IPS-15b (cell line): ENCODE measurements around the gene ATG16L1.

Source experiments
- H3K27me3 ChIP-seq: one replicate; pipeline ENCODE4 v1.6.1; 2013; ENCODE audit warnings: low read length; ENCODE audit not compliant: control insufficient read depth, insufficient read depth
- H3K36me3 ChIP-seq: one replicate; pipeline ENCODE4 v1.6.1; 2013; ENCODE audit warnings: low read length; ENCODE audit not compliant: control insufficient read depth, insufficient read depth
- H3K4me1 ChIP-seq: one replicate; pipeline ENCODE4 v1.6.1; 2013; ENCODE audit warnings: mild to moderate bottlenecking, low read length; ENCODE audit not compliant: control insufficient read depth, insufficient read depth
- H3K4me3 ChIP-seq: one replicate; pipeline ENCODE4 v1.5.1; 2013; ENCODE audit warnings: low read depth, low read length
- H3K9ac ChIP-seq: one replicate; pipeline ENCODE4 v1.6.1; 2013; ENCODE audit warnings: low read depth, mild to moderate bottlenecking, low read length
- H3K9me3 ChIP-seq: one replicate; pipeline ENCODE4 v1.6.1; 2013; ENCODE audit warnings: mild to moderate bottlenecking, low read length; ENCODE audit not compliant: control insufficient read depth, insufficient read depth

Gene ATG16L1

DNA sequence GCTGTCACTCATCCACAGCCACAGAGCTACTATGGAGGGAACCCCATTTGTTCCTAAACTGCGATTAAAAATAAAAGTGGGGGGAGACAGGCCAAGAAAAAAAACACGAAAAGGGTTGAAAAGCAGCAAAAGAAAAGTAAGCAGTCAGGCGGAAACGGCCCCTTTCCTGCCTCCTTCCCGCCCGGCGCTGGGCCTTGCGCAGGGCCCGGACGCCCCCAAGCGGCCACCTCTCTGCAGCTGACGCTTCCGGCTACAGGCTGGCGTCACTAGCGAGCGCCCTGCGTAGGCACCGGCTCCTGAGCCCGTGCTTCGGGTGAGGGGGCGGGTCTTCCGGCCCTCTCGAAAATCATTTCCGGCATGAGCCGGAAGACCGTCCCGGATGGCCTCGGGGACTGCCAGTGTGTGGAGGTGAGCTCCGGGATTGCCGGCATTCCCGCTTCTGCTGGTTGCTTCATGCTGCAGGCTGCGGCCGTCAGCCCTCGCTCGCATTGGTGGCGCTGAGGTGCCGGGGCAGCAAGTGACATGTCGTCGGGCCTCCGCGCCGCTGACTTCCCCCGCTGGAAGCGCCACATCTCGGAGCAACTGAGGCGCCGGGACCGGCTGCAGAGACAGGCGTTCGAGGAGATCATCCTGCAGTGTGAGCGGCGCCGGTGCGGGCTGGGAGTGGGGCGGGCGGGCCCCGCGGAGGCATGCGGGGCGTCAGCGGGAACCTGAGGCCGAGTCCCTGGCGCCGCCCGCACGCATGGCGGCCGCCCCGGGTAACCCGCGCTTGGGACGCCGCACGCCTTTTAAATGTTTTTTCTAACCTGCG is at the start of gene ATG16L1:
Gene ATG16L1, plus strand, starts transcription at position 368 of the 811 bp plus-strand sequence. Its CDS starts 155 bp downstream, at position 523.
- Histone ChIP-seq H3K27me3 (no peaks in the 10 kb centered on the region), H3K36me3 (no peaks in the 10 kb centered on the region), H3K4me1 (peaks cover 3% of the 10 kb centered on the region)

DNA sequence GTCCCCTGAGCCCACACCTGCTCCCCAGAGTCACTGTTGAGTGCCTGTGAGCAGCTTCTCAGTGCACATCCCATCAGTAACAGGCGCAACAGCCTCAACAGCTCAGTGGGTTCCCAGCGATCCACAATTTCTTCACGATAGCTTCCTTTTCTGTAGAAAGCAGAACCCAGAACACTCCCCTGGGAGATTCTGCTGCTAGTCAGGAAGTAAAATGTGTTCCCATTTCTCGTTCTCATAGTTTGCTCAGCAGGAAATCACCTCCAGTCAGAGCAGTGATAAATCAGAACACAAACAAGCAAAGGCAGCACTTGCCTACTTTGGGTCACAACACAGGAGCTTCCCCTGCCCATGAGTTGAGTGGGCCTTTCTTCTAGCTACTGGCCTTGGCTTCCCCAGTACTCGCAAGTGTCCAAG is 48.9 kb upstream of the ATG16L1 start:
- H3K9me3 ChIP-seq, result no peaks in the 10 kb centered on the region
- no peaks in the 10 kb centered on the region for H3K36me3 ChIP-seq
- no peaks in the 10 kb centered on the region for H3K27me3 ChIP-seq
- no peaks in the 10 kb centered on the region for H3K4me1 ChIP-seq
- H3K9ac ChIP-seq, result no peak overlapping the region
- H3K4me3 ChIP-seq, result no peak overlapping the region

More for the DNA sequence above, at the start of gene ATG16L1:
- Histone ChIP-seq H3K4me3 (peak within 1 kb of the TSS; percentile 94), H3K9ac (peak within 1 kb of the TSS; percentile 77), H3K9me3 (no peaks in the 10 kb centered on the region)

DNA sequence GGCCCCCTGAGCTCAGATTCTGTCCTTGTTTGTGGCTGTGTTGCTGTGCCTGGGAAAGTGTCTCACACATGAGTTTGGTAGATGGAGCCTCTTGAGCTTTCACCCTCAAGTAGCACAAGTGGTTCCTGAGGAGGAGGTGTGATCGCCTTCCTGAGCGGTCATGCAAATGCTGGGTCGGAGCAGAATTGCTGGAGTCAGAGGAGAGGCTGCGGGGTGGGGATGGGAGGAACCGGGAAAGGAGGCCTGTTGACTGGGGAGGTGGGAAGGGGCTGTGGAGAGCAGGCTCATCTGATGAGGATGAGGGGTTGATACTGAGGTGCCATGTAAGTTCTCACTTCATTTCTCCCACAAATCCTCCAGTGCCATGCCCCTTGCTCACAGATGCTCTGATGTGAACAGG is 48.4 kb upstream of the ATG16L1 start:
- Histone ChIP-seq H3K27me3 (no peaks in the 10 kb centered on the region), H3K36me3 (no peaks in the 10 kb centered on the region), H3K9ac (no peak overlapping the region), H3K9me3 (no peaks in the 10 kb centered on the region), H3K4me3 (no peak overlapping the region), H3K4me1 (no peaks in the 10 kb centered on the region)

DNA sequence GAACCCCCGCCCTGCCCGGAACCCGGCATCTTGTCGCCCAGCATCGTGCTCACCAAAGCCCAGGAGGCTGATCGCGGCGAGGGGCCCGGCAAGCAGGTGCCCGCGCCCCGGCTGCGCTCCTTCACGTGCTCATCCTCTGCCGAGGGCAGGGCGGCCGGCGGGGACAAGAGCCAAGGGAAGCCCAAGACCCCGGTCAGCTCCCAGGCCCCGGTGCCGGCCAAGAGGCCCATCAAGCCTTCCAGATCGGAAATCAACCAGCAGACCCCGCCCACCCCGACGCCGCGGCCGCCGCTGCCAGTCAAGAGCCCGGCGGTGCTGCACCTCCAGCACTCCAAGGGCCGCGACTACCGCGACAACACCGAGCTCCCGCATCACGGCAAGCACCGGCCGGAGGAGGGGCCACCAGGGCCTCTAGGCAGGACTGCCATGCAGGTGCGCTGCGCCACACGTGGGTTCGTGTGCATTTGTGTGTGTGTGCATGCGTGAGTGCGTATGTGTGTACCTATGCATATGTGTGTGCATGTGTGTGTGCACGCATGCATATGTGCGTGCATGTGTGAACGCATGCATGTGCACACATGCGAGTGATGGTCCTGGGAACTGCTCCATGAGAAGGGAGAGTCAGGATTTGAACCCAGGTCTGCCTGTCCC is 47.1 kb upstream of the ATG16L1 start:
- Histone ChIP-seq H3K4me1 (peaks cover 9% of the 10 kb centered on the region), H3K9me3 (no peaks in the 10 kb centered on the region), H3K36me3 (no peaks in the 10 kb centered on the region), H3K4me3 (no peak overlapping the region), H3K9ac (no peak overlapping the region), H3K27me3 (no peaks in the 10 kb centered on the region)

DNA sequence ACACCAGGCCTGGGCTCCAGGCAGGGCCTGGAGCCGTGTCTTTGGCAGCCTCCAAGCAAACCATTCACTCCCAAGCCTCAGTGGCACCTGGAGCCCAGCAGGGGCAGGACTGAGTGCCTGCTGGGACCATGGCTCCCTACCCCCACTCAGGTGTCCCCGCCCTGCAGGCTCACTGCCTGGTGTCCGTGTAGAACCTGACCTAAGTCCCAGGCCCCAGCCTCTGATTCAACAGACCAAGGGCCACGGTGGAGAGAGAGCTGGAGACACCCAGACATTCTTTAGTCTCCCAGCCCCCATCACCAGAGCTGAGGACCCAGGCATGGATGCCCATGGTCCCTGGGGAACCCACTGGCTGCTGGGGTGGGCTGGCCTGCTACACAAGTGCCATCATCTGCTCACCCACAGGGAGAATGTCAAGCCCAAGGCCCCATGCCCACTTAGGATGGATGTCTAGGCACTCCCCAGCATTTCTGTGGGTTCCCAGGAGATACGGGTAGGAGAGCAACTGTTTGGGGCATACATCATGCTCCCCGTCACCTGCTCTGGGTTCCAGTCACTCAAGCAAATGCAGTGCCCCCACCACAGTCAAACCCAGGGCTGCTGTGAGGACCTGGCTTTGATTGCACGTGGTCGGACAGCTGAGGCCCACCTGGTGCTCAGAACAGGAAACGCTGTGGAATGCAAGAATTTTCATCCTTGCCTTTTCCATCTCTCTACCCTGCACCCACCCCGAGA is 42.9 kb upstream of the ATG16L1 start:
- Histone ChIP-seq H3K4me3 (no peak overlapping the region), H3K9me3 (no peaks in the 10 kb centered on the region), H3K4me1 (peaks cover 16% of the 10 kb centered on the region), H3K36me3 (no peaks in the 10 kb centered on the region), H3K27me3 (no peaks in the 10 kb centered on the region), H3K9ac (no peak overlapping the region)

DNA sequence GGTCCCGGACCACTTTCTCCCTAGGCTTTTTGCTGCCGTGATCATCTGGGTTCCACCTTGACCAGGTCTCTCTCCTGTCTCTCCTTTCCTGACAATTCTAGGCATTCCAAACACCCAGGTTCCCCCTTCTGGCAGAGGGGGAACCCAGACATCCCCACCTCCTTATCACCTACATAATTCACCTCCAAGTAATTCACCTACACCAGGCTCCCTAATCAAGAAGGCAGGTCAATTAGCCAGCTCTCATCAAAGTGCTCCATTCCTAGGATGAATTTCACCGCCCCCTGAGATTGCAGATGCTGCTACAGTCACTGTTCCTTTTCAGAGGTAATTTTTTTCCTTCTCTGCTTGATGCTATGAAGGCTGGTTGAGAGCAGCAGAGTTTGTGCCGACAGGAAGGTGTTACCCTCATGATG is 42.3 kb upstream of the ATG16L1 start:
- Histone ChIP-seq H3K9ac (no peak overlapping the region), H3K4me1 (peaks cover 16% of the 10 kb centered on the region), H3K27me3 (no peaks in the 10 kb centered on the region)

DNA sequence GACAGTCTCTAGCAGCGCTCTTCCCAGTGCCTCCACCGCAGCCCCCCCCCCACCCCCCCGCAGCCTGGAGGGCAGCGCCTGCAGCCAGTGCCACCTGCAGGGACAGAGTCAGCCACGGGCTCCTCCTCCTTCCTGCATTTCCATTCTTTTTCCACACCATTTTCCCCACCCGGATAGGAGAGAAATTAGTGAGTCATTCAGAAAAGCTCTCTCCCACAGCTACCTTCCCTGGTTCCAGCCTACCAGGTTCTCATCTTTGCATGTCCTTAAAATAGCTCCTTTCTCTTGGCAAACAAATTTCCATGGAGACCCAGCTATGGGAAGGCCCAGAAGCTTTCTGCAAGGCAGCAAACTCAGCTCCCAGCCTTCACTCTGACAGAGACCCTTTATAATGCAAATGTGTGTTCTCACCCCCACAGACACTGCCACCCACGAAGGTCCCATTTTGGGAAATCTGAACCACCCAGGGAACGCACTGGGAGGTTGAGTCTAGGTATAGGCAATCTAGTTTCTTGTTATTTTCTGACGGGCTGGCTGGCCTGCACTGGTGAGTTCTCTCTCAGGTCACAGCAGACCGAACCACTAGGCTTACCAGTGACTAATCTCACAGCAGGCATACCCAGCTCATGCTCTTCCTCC is 41.8 kb upstream of the ATG16L1 start:
- Histone ChIP-seq H3K4me3 (no peak overlapping the region), H3K9me3 (no peaks in the 10 kb centered on the region), H3K4me1 (peaks cover 16% of the 10 kb centered on the region), H3K27me3 (no peaks in the 10 kb centered on the region), H3K9ac (no peak overlapping the region), H3K36me3 (no peaks in the 10 kb centered on the region)

More for the DNA sequence above, 42.3 kb upstream of the ATG16L1 start:
- H3K9me3 ChIP-seq, result no peaks in the 10 kb centered on the region
- H3K36me3 ChIP-seq, result no peaks in the 10 kb centered on the region
- no peak overlapping the region for H3K4me3 ChIP-seq

DNA sequence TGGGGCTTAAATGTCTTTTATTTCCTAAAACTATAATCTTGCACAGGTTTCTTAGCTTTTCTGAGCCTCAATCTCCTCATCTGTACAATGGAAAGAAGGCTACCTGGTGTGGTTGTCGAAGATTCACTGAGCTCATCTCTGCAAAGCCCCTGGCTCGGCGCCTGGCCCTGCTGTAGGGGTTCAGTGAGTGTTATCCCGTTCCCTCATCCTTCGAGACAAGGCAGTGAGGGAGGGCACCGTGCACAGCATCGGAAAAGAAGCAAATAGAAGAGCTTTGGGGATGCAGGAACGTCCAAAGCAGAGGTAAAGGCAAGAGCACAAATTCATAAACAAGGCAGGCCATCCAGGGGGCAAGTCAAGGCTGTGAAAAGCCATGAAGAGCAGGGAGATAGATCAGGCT is 41.2 kb upstream of the ATG16L1 start:
- Histone ChIP-seq H3K9me3 (no peaks in the 10 kb centered on the region), H3K27me3 (no peaks in the 10 kb centered on the region), H3K4me1 (peaks cover 16% of the 10 kb centered on the region), H3K36me3 (no peaks in the 10 kb centered on the region), H3K9ac (no peak overlapping the region), H3K4me3 (no peak overlapping the region)

DNA sequence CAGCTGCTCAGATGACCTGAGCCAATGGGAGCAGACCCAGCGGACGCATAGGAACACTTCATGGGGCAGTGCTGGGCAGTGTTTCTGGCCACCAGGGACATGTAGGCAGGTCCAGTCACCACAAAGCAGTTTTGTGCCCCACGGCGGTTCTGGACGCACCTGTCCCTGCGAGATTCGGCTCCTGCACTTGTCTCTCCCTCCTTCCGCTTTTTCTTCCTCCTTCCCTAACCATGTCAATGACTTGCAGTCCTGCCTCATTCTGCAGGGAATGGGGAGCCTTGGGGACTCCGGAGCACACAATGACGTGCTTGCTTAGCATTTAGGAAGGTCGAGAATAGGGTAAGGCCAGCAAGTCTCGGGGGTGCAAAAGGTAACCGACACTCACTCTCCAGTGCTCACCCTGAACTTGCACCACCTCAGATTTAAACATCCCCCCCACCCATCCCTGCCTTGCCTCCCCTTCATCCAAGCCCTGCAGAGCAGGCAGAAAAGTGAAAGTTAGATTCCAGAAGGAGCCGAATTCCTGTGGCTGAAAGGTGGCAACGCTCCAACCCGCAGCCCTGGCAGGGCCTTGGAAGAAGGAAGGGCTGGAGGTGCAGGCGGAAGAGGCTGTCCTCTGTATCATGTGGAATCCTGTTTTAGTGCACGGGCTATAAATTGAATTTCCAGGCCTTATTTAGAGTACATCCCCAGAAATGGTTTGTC is 40.5 kb upstream of the ATG16L1 start:
- no peak overlapping the region for H3K4me3 ChIP-seq
- H3K36me3 ChIP-seq, result no peaks in the 10 kb centered on the region
- no peaks in the 10 kb centered on the region for H3K27me3 ChIP-seq
- H3K9me3 ChIP-seq, result no peaks in the 10 kb centered on the region
- no peak overlapping the region for H3K9ac ChIP-seq
- H3K4me1 ChIP-seq, result peaks cover 16% of the 10 kb centered on the region

DNA sequence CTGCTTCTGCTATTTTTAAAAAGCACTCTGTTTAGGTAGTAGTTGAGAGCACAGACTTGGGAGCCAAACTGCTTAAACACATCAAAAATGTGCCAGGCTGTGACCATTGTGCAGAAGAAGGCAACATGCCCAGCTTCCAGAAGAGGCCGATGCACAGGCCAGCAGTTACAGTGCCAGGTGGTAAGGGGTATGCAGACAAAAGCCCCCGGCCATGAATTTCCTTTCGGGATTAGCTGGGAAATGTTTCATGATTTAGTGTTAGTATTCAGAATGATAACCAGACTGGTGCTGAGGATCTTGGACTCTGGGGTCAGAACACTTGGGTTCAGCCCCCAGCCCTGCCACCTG is 40.0 kb upstream of the ATG16L1 start:
- Histone ChIP-seq H3K9ac (no peak overlapping the region), H3K36me3 (no peaks in the 10 kb centered on the region), H3K9me3 (no peaks in the 10 kb centered on the region), H3K4me3 (no peak overlapping the region), H3K27me3 (no peaks in the 10 kb centered on the region), H3K4me1 (peaks cover 16% of the 10 kb centered on the region)

DNA sequence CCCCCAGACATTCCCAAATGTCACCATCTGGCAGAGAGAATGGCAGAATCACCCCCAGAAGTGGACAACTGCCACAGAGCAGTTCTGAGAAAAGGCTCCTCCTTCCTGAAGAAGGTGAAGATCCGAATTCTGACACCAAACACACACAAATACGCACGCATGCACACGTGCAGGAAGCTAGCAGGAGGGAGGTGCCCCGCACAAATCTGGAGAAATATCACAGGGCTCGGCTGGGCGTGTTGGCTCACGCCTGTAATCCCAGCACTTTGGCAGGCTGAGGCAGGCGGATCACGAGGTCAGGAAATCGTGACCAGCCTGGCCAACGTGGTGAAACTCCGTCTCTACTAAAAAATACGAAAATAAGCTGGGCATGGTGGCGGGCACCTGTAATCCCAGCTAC is 38.5 kb upstream of the ATG16L1 start:
- Histone ChIP-seq H3K27me3 (no peaks in the 10 kb centered on the region), H3K9ac (no peak overlapping the region), H3K4me3 (no peak overlapping the region), H3K36me3 (no peaks in the 10 kb centered on the region), H3K9me3 (no peaks in the 10 kb centered on the region), H3K4me1 (peaks cover 16% of the 10 kb centered on the region)
